Stimulated activated CD8-positive, alpha-beta memory T cell treated with anti-CD3 and anti-CD28 coated beads, Interleukin-4, amount 100 ng/mL, for 24 hours (primary cell): ENCODE data around the gene RPL19.
"Not testable (repeated sequence)": the region's sequence is repeated elsewhere in the genome, so short reads cannot be mapped to it uniquely, and the experiment has no call there.

Experiments
- DNase-seq: peaks from one replicate; pipeline ENCODE4 v3.0.0-alpha.2; 2020; ENCODE audit warnings: low read depth

RPL19 gene

GRCh38 chr17:39200070-39200879 lies at the start of gene RPL19:
Gene RPL19 (plus strand): TSS chr17:39200283. CDS start chr17:39200345, 62 bp downstream.
- peak; percentile 62 for DNase-seq

- DNase-seq: no peak
Observed at GRCh38 chr17:39150795-39151149, 49.3 kb upstream of the RPL19 start.

- DNase-seq: no peak
Observed at GRCh38 chr17:39151150-39151942, 48.7 kb upstream of the RPL19 start, which contains the start of gene PLXDC1. Gene PLXDC1 (minus strand): TSS chr17:39151637. CDS start chr17:39151437, 200 bp downstream.

- no peak for DNase-seq
Observed at GRCh38 chr17:39151943-39152818, 47.9 kb upstream of the RPL19 start.

GRCh38 chr17:39153599-39154051 lies 46.5 kb upstream of the RPL19 start:
- DNase-seq: peak; percentile 87

GRCh38 chr17:39155654-39156053 lies 44.4 kb upstream of the RPL19 start:
- DNase-seq: no peak

- no peak for DNase-seq
Observed at GRCh38 chr17:39156491-39156890, 43.6 kb upstream of the RPL19 start.

GRCh38 chr17:39158623-39159022 lies 41.5 kb upstream of the RPL19 start:
- no peak for DNase-seq

- no peak for DNase-seq
Observed at GRCh38 chr17:39161962-39162361, 38.1 kb upstream of the RPL19 start.

- peak; percentile 69 for DNase-seq
Observed at GRCh38 chr17:39164675-39165143, 35.4 kb upstream of the RPL19 start.

GRCh38 chr17:39165178-39165840 lies 34.8 kb upstream of the RPL19 start:
- no peak for DNase-seq

GRCh38 chr17:39165841-39166349 lies 34.2 kb upstream of the RPL19 start, which contains the start of gene ARL5C:
Gene ARL5C (minus strand): TSS chr17:39166161. CDS start chr17:39165760, 401 bp downstream.
- no peak for DNase-seq

GRCh38 chr17:39166437-39167335 lies 33.4 kb upstream of the RPL19 start:
- DNase-seq: no peak

GRCh38 chr17:39167476-39167875 lies 32.6 kb upstream of the RPL19 start:
- no peak for DNase-seq

GRCh38 chr17:39168503-39168902 lies 31.6 kb upstream of the RPL19 start:
- DNase-seq: not testable (repeated sequence)

GRCh38 chr17:39169101-39169500 lies 31.0 kb upstream of the RPL19 start:
- no peak for DNase-seq

GRCh38 chr17:39169518-39169917 lies 30.6 kb upstream of the RPL19 start:
- DNase-seq: no peak

- no peak for DNase-seq
Observed at GRCh38 chr17:39170109-39170508, 30.0 kb upstream of the RPL19 start.

- no peak for DNase-seq
Observed at GRCh38 chr17:39170558-39170957, 29.5 kb upstream of the RPL19 start.

GRCh38 chr17:39171933-39172332 lies 28.1 kb upstream of the RPL19 start:
- DNase-seq: no peak
